Endometrial microvascular endothelial cells (primary cell): Measurements from ENCODE around the gene MC3R. TPM values are rescaled to one million over a fixed set of nuclear protein-coding genes. Genes with fewer than 3 reads are reported as not detected.

Source experiments
- in situ Hi-C: cut with HindIII; loops from 2 replicates; pipeline ENCODE4 v1.10.0; 2017; ENCODE audit warnings: low sequenced_read_pairs, low pct_unique_long_range_greater_than_20kb; ENCODE audit errors: inconsistent ontology term
- total RNA-seq: library from RNA; depleted of rRNA; stranded (reverse); fragments of >200 nt; gene quantifications from one replicate; pipeline ENCODE4 v1.2.3, GENCODE V29; 2015; ENCODE audit errors: inconsistent ontology term

Gene MC3R
- total RNA-seq, 1 donor from 2014 or later = not detected

GRCh38 chr20:56245761-56246160, 2.8 kb upstream of the MC3R start:
- in situ Hi-C loops = no loop called here

- in situ Hi-C loops = no loop called here
Measured at GRCh38 chr20:56249244-56249955, 868 bp downstream of the MC3R start.

- in situ Hi-C loops = no loop called here
Measured at GRCh38 chr20:56249956-56250355, 1.4 kb downstream of the MC3R start.

- in situ Hi-C loops = no loop called here
Measured at GRCh38 chr20:56257604-56258003, 9.1 kb downstream of the MC3R start.

GRCh38 chr20:56259948-56260347, 11.4 kb downstream of the MC3R start:
- in situ Hi-C loops = no loop called here

GRCh38 chr20:56268536-56268935, 20.0 kb downstream of the MC3R start:
- in situ Hi-C loops = no loop called here

DNA sequence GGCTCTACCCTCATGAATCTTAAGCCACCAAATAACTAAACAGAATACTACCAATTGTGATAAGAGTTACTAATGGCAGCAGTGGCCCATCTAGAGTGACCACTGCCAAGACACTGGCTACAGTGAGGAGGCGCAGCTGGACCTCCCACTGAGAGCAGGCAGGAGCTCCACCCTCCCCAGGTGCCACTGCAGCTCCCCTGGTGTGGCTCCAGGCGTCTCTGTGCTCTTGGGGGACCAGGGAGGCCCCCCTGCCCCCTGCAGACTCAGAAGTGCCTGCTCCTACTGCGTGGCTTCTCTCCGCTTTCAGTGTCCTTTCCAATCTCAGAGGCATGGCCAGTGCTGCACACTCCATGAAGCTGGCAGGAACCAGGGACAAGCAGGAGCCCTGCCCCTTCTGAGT, 23.4 kb downstream of the MC3R start:
- in situ Hi-C loops = no loop called here

DNA sequence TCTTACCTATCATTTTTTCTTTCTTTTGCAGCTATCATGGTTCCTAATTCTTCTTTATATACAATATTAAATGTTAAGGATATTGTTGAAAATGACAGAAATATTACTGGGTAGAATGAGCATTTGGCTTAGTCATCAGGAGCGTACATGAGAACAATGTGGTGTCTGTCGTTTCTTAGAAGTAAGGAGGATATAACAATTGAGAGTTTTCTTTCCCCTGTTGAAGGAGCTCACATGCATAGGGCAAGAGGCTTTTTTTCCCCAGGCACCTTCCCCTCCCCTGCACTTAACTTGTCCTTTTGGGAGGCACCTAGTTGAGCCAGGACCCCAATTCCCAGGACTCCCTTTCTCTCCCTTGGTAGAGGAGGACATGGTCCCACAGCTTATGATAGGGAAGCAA, 25.0 kb downstream of the MC3R start:
- in situ Hi-C loops = no loop called here

GRCh38 chr20:56274156-56274555, 25.6 kb downstream of the MC3R start:
- in situ Hi-C loops = no loop called here

DNA sequence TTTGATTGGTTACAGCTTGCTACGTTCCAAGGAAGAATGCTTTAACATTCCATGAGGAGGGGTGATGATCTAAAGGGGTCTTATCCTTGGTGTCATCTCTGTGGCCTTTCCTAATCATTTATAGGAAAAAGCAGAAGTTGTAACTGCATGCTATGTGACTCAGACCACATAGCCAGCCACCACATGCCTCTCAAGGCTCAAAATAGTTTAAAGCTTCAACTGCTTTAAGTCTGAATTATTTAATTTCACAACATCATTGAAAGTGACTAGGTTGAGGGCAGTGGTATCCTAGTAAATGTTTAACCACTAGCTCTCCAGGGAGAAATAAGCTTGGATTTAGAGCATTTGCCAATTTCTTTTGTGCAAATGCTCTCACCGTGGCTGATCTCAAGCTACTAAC, 29.7 kb downstream of the MC3R start:
- in situ Hi-C loops = no loop called here

DNA sequence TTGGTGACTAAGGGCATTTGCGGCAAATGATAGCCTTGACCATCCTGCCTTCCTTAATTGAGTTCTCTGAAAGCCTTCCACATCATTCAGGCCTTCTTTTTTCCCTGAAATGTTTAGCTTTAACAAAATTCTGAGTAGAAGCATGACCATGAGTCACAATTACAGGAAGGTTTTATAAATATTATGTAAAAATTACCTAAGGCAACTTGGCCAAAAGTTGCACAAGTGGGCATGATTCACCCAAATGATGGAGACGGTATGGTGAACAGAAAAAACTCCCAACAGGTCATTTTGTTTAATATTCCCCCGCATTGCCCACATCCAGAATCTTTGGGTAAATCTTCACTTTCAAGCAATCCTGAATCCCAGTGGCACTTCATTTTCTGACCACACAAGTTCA, 37.0 kb downstream of the MC3R start:
- in situ Hi-C loops = no loop called here

- in situ Hi-C loops = no loop called here
Measured at GRCh38 chr20:56289652-56290051, 41.1 kb downstream of the MC3R start.

GRCh38 chr20:56299362-56299761, 50.8 kb downstream of the MC3R start:
- in situ Hi-C loops = no loop called here

Other genes starting within 250 kb of the MC3R start
- gene CBLN4, start 243.2 kb upstream of the MC3R start, total RNA-seq = not detected
- 37.5 TPM for gene FAM210B, start 110.2 kb downstream of the MC3R start, total RNA-seq
- gene AURKA, start 143.5 kb downstream of the MC3R start, total RNA-seq = 72.0 TPM
- gene CSTF1, start 143.9 kb downstream of the MC3R start, total RNA-seq = 53.6 TPM
- gene CASS4, start 163.5 kb downstream of the MC3R start, total RNA-seq = 0.28 TPM
- gene RTF2, start 219.9 kb downstream of the MC3R start, total RNA-seq = 69.7 TPM